ENCODE measurements around the gene GPD2.

The GPD2 gene

DNA sequence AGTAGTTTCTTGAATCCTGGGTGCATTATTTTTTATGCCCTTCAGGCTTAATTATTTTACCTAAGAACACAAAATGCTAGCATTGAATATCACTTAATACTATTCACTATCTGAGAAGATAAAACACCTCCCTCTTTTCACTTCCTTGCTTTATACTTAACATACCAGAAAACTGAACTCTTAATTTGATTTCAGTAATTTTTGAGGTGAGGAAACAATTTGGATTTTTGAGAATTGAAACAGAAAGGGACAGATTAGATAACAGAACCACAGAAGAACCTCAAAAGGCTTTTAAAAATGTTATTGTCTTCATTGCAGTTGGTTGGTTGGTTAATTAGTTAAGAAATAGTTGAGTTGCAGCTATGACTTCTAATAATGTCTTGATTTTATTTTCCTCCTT is 69.5 kb downstream of the GPD2 start:
- ATAC-seq = no peak
- TF ChIP-seq, protein P1, sequence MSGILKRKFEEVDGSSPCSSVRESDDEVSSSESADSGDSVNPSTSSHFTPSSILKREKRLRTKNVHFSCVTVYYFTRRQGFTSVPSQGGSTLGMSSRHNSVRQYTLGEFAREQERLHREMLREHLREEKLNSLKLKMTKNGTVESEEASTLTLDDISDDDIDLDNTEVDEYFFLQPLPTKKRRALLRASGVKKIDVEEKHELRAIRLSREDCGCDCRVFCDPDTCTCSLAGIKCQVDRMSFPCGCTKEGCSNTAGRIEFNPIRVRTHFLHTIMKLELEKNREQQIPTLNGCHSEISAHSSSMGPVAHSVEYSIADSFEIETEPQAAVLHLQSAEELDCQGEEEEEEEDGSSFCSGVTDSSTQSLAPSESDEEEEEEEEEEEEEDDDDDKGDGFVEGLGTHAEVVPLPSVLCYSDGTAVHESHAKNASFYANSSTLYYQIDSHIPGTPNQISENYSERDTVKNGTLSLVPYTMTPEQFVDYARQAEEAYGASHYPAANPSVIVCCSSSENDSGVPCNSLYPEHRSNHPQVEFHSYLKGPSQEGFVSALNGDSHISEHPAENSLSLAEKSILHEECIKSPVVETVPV (CRISPR knock-in tag; IDR thresholded peaks at IDR 0.05) = no peak
- TF ChIP-seq ESRRG (CRISPR knock-in tag; IDR thresholded peaks at IDR 0.05) (no peak), ISL1 (CRISPR knock-in tag; IDR thresholded peaks at IDR 0.05) (no peak), ZNF8 (CRISPR knock-in tag; IDR thresholded peaks at IDR 0.05) (no peak), PPARA (CRISPR knock-in tag; IDR thresholded peaks at IDR 0.05; ENCODE audit: borderline replicate concordance) (no peak), CREB5 (CRISPR knock-in tag; IDR thresholded peaks at IDR 0.05; ENCODE audit: low read depth) (no peak), OSR1 (CRISPR knock-in tag; IDR thresholded peaks at IDR 0.05) (no peak), POU6F1 (CRISPR knock-in tag; IDR thresholded peaks at IDR 0.05; ENCODE audit: borderline replicate concordance, low read depth) (no peak), TCF4 (CRISPR knock-in tag; IDR thresholded peaks at IDR 0.05; ENCODE audit: borderline replicate concordance) (no peak), ZNF70 (CRISPR knock-in tag; IDR thresholded peaks at IDR 0.05) (no peak), RARB (CRISPR knock-in tag; IDR thresholded peaks at IDR 0.05) (no peak), TOX (CRISPR knock-in tag; IDR thresholded peaks at IDR 0.05; ENCODE audit: borderline replicate concordance) (no peak), ZFP3 (CRISPR knock-in tag; IDR thresholded peaks at IDR 0.05) (no peak), TSHZ2 (CRISPR knock-in tag; IDR thresholded peaks at IDR 0.05) (no peak), ZNF565 (CRISPR knock-in tag; conservative IDR thresholded peaks at IDR 0.05; ENCODE audit: low read depth) (no peak), GLIS3 (CRISPR knock-in tag; IDR thresholded peaks at IDR 0.05) (no peak), BACH2 (CRISPR knock-in tag; IDR thresholded peaks at IDR 0.05; ENCODE audit: borderline replicate concordance) (no peak), ZFP30 (CRISPR knock-in tag; IDR thresholded peaks at IDR 0.05) (no peak), ZC3H10 (CRISPR knock-in tag; IDR thresholded peaks at IDR 0.05) (no peak)
- TF ChIP-seq, protein P2, sequence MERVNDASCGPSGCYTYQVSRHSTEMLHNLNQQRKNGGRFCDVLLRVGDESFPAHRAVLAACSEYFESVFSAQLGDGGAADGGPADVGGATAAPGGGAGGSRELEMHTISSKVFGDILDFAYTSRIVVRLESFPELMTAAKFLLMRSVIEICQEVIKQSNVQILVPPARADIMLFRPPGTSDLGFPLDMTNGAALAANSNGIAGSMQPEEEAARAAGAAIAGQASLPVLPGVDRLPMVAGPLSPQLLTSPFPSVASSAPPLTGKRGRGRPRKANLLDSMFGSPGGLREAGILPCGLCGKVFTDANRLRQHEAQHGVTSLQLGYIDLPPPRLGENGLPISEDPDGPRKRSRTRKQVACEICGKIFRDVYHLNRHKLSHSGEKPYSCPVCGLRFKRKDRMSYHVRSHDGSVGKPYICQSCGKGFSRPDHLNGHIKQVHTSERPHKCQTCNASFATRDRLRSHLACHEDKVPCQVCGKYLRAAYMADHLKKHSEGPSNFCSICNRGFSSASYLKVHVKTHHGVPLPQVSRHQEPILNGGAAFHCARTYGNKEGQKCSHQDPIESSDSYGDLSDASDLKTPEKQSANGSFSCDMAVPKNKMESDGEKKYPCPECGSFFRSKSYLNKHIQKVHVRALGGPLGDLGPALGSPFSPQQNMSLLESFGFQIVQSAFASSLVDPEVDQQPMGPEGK (CRISPR knock-in tag; IDR thresholded peaks at IDR 0.05; ENCODE audit: borderline replicate concordance) = no peak

- no peak for ATAC-seq
- TF ChIP-seq OSR1 (CRISPR knock-in tag; IDR thresholded peaks at IDR 0.05) = no peak
- TF ChIP-seq ESRRG (CRISPR knock-in tag; IDR thresholded peaks at IDR 0.05) = no peak
- TF ChIP-seq, protein P1 (CRISPR knock-in tag; IDR thresholded peaks at IDR 0.05) = no peak
- no peak for TF ChIP-seq ZNF565 (CRISPR knock-in tag; conservative IDR thresholded peaks at IDR 0.05; ENCODE audit: low read depth)
- TF ChIP-seq ZC3H10 (CRISPR knock-in tag; IDR thresholded peaks at IDR 0.05) = no peak
- TF ChIP-seq ZNF70 (CRISPR knock-in tag; IDR thresholded peaks at IDR 0.05) = no peak
- TF ChIP-seq POU6F1 (CRISPR knock-in tag; IDR thresholded peaks at IDR 0.05; ENCODE audit: borderline replicate concordance, low read depth) = no peak
- no peak for TF ChIP-seq GLIS3 (CRISPR knock-in tag; IDR thresholded peaks at IDR 0.05)
- no peak for TF ChIP-seq ZFP3 (CRISPR knock-in tag; IDR thresholded peaks at IDR 0.05)
- no peak for TF ChIP-seq ISL1 (CRISPR knock-in tag; IDR thresholded peaks at IDR 0.05)
- TF ChIP-seq TCF4 (CRISPR knock-in tag; IDR thresholded peaks at IDR 0.05; ENCODE audit: borderline replicate concordance) = no peak
- TF ChIP-seq TSHZ2 (CRISPR knock-in tag; IDR thresholded peaks at IDR 0.05) = no peak
- TF ChIP-seq PPARA (CRISPR knock-in tag; IDR thresholded peaks at IDR 0.05; ENCODE audit: borderline replicate concordance) = no peak
- TF ChIP-seq, protein P2 (CRISPR knock-in tag; IDR thresholded peaks at IDR 0.05; ENCODE audit: borderline replicate concordance) = no peak
- TF ChIP-seq ZFP30 (CRISPR knock-in tag; IDR thresholded peaks at IDR 0.05) = no peak
- TF ChIP-seq BACH2 (CRISPR knock-in tag; IDR thresholded peaks at IDR 0.05; ENCODE audit: borderline replicate concordance) = no peak
These were observed 74.9 kb downstream of the GPD2 start for GRCh38 chr2:156511122-156511521.

Data from SK-N-SH treated with all-trans-retinoic acid at 6 μM for 48 hours (cell line).